IPS-15b (cell line): Measurements from ENCODE around the gene HM13.
"Not testable (repeated sequence)": the region's sequence is repeated elsewhere in the genome, so short reads cannot be mapped to it uniquely, and the experiment has no call there.

Experiments used
- H3K27me3 ChIP-seq: one replicate; pipeline ENCODE4 v1.6.1; 2013; ENCODE audit warnings: low read length; ENCODE audit not compliant: control insufficient read depth, insufficient read depth
- H3K36me3 ChIP-seq: one replicate; pipeline ENCODE4 v1.6.1; 2013; ENCODE audit warnings: low read length; ENCODE audit not compliant: control insufficient read depth, insufficient read depth
- H3K4me1 ChIP-seq: one replicate; pipeline ENCODE4 v1.6.1; 2013; ENCODE audit warnings: mild to moderate bottlenecking, low read length; ENCODE audit not compliant: control insufficient read depth, insufficient read depth
- H3K4me3 ChIP-seq: one replicate; pipeline ENCODE4 v1.5.1; 2013; ENCODE audit warnings: low read depth, low read length
- H3K9ac ChIP-seq: one replicate; pipeline ENCODE4 v1.6.1; 2013; ENCODE audit warnings: low read depth, mild to moderate bottlenecking, low read length
- H3K9me3 ChIP-seq: one replicate; pipeline ENCODE4 v1.6.1; 2013; ENCODE audit warnings: mild to moderate bottlenecking, low read length; ENCODE audit not compliant: control insufficient read depth, insufficient read depth

HM13 gene

GRCh38 chr20:31484001-31484400 lies 30.2 kb upstream of the HM13 start:
- H3K4me3 ChIP-seq = peak overlapping the region; percentile 10
- no peak overlapping the region for H3K9ac ChIP-seq
- H3K27me3 ChIP-seq = peaks cover 54% of the 10 kb centered on the region
- no peaks in the 10 kb centered on the region for H3K4me1 ChIP-seq
- no peaks in the 10 kb centered on the region for H3K9me3 ChIP-seq
- no peaks in the 10 kb centered on the region for H3K36me3 ChIP-seq

GRCh38 chr20:31485450-31486339 lies 28.5 kb upstream of the HM13 start:
- H3K27me3 ChIP-seq = peaks cover 50% of the 10 kb centered on the region
- H3K36me3 ChIP-seq = no peaks in the 10 kb centered on the region

GRCh38 chr20:31488115-31488514 lies 26.1 kb upstream of the HM13 start:
- H3K4me3 ChIP-seq = no peak overlapping the region
- H3K36me3 ChIP-seq = no peaks in the 10 kb centered on the region
- H3K4me1 ChIP-seq = no peaks in the 10 kb centered on the region
- no peaks in the 10 kb centered on the region for H3K9me3 ChIP-seq
- no peak overlapping the region for H3K9ac ChIP-seq
- H3K27me3 ChIP-seq = peaks cover 46% of the 10 kb centered on the region

More at GRCh38 chr20:31485450-31486339, 28.5 kb upstream of the HM13 start:
- Histone ChIP-seq H3K4me3 (peak overlapping the region; percentile 55), H3K4me1 (no peaks in the 10 kb centered on the region), H3K9me3 (no peaks in the 10 kb centered on the region), H3K9ac (no peak overlapping the region)

- H3K9ac ChIP-seq = no peak overlapping the region
- H3K4me1 ChIP-seq = no peaks in the 10 kb centered on the region
- no peaks in the 10 kb centered on the region for H3K9me3 ChIP-seq
- H3K36me3 ChIP-seq = no peaks in the 10 kb centered on the region
- peaks cover 40% of the 10 kb centered on the region for H3K27me3 ChIP-seq
- no peak overlapping the region for H3K4me3 ChIP-seq
Observed at GRCh38 chr20:31489152-31489551, 25.1 kb upstream of the HM13 start.

- peaks cover 24% of the 10 kb centered on the region for H3K27me3 ChIP-seq
- H3K4me3 ChIP-seq = no peak overlapping the region
- H3K36me3 ChIP-seq = no peaks in the 10 kb centered on the region
- no peak overlapping the region for H3K9ac ChIP-seq
- H3K4me1 ChIP-seq = no peaks in the 10 kb centered on the region
- no peaks in the 10 kb centered on the region for H3K9me3 ChIP-seq
Observed at GRCh38 chr20:31490752-31491151, 23.5 kb upstream of the HM13 start.

GRCh38 chr20:31494131-31494530 lies 20.1 kb upstream of the HM13 start:
- Histone ChIP-seq H3K9ac (no peak overlapping the region), H3K27me3 (peaks cover 6% of the 10 kb centered on the region), H3K4me1 (no peaks in the 10 kb centered on the region), H3K9me3 (no peaks in the 10 kb centered on the region), H3K36me3 (no peaks in the 10 kb centered on the region), H3K4me3 (no peak overlapping the region)

- no peak overlapping the region for H3K4me3 ChIP-seq
- no peaks in the 10 kb centered on the region for H3K36me3 ChIP-seq
- no peaks in the 10 kb centered on the region for H3K9me3 ChIP-seq
- no peaks in the 10 kb centered on the region for H3K4me1 ChIP-seq
- H3K27me3 ChIP-seq = peaks cover 3% of the 10 kb centered on the region
- H3K9ac ChIP-seq = no peak overlapping the region
Observed at GRCh38 chr20:31496761-31497295, 17.4 kb upstream of the HM13 start.

- Histone ChIP-seq H3K27me3 (peaks cover 5% of the 10 kb centered on the region), H3K4me3 (no peak overlapping the region), H3K9me3 (no peaks in the 10 kb centered on the region), H3K36me3 (no peaks in the 10 kb centered on the region), H3K9ac (no peak overlapping the region), H3K4me1 (no peaks in the 10 kb centered on the region)
Observed at GRCh38 chr20:31497838-31498540, 16.3 kb upstream of the HM13 start.

- no peaks in the 10 kb centered on the region for H3K4me1 ChIP-seq
- H3K27me3 ChIP-seq = peaks cover 5% of the 10 kb centered on the region
- no peak overlapping the region for H3K4me3 ChIP-seq
- no peak overlapping the region for H3K9ac ChIP-seq
- H3K9me3 ChIP-seq = no peaks in the 10 kb centered on the region
- H3K36me3 ChIP-seq = no peaks in the 10 kb centered on the region
Observed at GRCh38 chr20:31500527-31500926, 13.7 kb upstream of the HM13 start.

- H3K4me3 ChIP-seq = not testable (repeated sequence)
Observed at GRCh38 chr20:31502884-31503673, 11.2 kb upstream of the HM13 start.

GRCh38 chr20:31505903-31506302 lies 8.3 kb upstream of the HM13 start:
- H3K4me1 ChIP-seq = no peaks in the 10 kb centered on the region
- no peaks in the 10 kb centered on the region for H3K36me3 ChIP-seq
- H3K4me3 ChIP-seq = no peak overlapping the region
- peaks cover 4% of the 10 kb centered on the region for H3K27me3 ChIP-seq
- no peaks in the 10 kb centered on the region for H3K9me3 ChIP-seq
- no peak overlapping the region for H3K9ac ChIP-seq

More at GRCh38 chr20:31502884-31503673, 11.2 kb upstream of the HM13 start:
- not testable (repeated sequence) for H3K27me3 ChIP-seq, H3K36me3 ChIP-seq, H3K4me1 ChIP-seq, H3K9me3 ChIP-seq, H3K9ac ChIP-seq
